Measurements from ENCODE around the gene ERC2. TPM values are rescaled to one million over a fixed set of nuclear protein-coding genes. Genes with fewer than 3 reads are reported as not detected.

The ERC2 gene
- total RNA-seq, 2 donors from 2014 or later, result 0.14 TPM; not detected in 1

DNA sequence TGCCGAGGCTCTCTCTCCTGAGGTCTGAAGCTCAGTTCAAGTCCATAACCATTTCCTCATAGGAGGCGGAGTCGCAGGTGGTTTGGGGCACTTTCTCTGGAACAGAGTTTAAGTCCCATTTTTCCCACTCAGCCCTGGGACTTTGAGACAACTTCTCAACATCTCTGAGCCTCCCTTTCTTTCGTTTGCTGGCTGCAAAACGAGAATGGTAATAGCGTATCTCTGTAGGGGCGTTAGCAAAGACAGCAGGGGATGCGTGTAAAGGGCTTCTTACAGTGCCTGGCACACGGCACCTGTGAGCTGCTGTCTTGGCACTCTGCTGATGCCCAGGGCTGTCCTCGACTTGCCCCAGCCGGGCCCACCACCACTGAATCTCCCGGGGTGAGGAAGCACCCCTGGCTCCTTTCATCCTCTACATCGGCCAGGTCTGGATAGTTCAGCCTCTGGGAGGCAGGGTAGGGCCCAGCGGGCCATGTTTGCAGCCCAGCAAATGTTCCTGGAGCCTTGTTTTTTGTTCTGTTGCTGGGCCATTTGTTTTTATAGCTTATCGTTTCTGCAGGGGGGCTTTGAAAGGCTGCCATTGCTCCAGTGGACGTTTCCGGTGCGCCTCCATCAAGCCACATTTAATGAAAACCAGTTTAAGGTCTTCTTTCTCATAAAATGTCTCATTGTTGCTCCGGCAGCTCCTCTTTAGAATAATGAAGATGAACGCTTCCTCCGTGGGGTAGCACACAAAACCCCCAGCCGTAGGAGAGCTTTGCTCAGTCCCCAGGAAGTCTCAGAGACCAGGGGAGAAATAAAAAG is 921.2 kb downstream of the ERC2 start:
- ATAC-seq (no peak), DNase-seq (no peak)
- intact Hi-C loops (cut with DNase I, micrococcal nuclease), result no loop called here

DNA sequence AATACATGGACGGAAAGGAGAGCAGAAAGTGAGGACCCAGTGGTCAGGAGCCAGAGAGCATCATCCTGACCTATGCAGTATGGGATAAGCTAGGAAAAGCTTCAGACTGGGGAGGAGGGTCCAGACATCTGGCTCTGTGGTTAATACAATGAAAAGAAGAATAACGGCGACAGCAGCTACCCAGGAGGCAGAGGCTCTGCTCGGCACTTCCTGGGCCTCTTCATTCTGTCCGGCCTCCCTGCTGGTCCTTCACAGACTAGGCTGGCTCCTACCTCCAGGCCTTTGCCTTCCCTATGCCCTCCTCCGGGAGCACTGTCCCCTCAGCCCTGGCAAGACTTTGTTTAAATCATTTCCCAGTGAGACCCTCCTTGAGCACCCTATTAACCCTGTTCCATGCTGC is 922.3 kb downstream of the ERC2 start:
- no peak for ATAC-seq
- intact Hi-C loops (cut with DNase I, micrococcal nuclease), result no loop called here
- DNase-seq, result no peak

DNA sequence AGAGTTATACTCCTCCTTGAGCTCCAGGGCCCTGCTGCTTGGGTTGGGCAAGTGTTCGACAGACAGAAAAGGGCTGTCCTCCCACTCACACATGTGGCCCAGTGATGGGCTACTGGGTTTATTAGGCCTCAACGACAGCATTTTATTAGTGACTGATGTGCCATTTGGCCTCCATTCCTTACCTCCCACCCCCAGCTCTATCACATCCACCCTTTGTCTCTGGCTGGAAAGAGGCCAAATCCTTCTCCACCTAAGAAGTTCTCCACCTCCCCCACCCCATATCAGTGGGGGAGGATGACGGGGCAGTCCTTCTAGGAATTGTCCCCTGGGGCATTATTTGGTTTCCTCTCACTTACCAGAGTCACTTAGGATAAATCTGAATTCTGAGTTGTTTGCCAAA is 924.0 kb downstream of the ERC2 start:
- ATAC-seq, result no peak
- intact Hi-C loops (cut with DNase I, micrococcal nuclease), result no loop called here
- no peak for DNase-seq

DNA sequence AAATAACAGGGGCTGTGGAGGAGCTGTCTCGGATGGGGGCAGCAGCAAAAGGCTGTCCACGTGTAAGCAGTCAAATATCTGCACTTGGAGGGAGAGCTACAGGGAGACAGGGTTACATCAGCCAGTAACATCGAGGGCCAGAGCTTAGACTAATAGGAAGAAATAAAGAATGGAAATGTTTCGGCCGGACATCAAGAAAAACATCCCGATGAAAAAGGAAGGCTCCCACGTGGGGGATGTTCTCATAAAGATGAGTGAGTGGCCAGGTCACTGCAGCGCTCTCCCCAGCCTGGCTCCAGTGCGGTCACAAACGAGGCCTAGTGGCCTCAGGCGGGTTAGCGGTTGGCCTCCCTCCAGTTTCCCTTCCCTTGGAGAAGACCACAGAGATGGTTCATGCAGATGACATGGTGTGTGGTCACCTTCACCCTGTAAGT is 925.1 kb downstream of the ERC2 start:
- ATAC-seq (no peak), DNase-seq (no peak)
- intact Hi-C loops (cut with DNase I, micrococcal nuclease), result no loop called here

DNA sequence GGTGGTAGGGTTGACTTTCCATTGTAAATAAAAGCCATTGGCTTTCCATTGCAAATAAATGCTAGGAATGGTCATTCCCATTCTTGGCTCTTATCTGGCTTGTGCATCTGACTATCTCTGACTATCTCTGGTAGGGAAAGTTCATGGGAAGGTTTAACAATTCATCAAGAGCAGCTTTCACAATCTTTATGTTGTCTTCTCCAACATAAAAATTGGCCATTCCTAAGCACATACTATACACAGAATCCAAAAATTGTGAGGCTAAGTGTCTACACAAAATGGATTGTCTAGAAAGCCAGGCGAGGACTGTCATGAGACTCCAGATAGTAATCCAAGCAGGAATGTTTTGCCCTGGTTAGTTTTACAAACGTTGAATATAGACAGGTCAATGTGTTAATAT is 926.8 kb downstream of the ERC2 start:
- ATAC-seq (no peak), DNase-seq (no peak)
- intact Hi-C loops (cut with DNase I, micrococcal nuclease), result no loop called here

DNA sequence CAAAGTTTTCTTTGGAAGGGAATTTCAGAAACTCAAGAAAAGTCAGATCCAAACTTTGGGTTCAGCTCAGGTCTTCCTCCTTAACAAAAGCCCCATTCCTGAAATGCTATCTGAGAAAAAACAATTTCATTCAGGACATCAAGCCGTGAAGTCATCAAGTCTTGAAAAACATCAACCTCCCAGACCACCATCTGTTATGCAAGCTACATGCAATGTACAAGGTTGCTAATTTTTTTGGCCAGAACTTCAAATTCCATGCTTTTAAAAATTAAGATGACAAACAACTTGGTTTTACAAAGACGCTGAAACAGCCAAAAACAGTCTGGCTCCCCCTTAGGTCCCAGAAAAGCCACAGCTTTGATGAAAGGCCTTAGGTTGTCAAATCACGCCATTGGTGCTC is 927.3 kb downstream of the ERC2 start:
- ATAC-seq (no peak), DNase-seq (no peak)
- intact Hi-C loops (cut with DNase I, micrococcal nuclease), result no loop called here

DNA sequence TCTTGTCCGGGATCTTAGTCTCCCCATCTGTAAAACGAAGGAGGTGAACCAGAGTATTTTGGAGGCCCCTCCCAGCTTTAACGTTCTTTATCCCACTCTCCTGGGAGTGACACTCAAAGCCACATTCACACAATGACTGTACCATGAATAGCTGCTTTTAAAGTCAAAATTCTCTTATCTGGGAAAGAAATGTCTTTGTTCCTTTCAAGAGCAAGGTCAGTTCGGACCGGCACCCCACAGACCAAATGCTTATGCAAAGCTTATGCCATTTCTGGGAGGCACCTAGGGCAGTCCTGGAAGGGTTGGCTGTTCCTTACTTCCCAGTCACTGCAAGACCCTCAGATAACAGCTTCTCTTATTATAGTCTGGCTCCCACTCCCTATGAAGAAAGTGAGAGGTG is 927.7 kb downstream of the ERC2 start:
- DNase-seq (no peak), ATAC-seq (no peak)
- intact Hi-C loops (cut with DNase I, micrococcal nuclease), result no loop called here

DNA sequence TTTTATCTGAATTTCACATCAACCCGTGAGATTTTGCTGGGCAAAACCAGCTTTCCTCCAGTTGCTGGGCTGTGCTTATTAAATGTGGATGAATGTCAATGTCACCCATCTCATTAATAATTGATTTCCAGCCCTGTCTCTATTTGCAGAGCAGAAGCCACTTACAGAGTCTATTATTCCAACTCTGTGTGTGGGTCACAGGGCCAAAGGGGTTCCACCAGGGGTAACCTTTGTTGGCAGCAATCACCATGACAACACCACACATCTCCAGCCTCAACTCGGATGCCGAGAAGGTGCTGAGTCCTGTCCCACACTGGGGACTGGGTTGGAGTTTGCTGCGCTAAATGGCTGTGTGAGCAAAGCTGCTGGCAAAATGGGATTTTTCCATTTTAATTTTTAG is 930.1 kb downstream of the ERC2 start:
- ATAC-seq, result no peak
- intact Hi-C loops (cut with DNase I, micrococcal nuclease), result no loop called here

DNA sequence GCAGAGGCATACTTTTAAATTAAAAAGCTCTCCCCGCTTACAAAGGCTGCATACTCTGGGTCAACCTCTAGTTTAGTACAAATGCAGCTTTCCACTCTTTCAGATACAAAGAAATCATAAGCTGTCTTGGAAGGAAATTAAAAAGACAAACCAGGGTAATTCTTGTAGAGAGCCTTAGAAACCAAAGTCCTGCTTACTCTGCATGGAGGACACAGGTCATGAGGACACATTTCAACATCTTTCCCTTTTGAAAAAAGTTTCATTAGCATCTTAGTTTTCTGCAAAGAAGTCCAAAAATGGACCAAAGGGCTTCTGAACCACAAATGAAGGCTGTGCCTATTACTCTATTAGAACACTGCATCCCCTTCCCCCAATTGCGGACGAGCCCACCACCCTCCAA is 930.7 kb downstream of the ERC2 start:
- intact Hi-C loops (cut with DNase I, micrococcal nuclease), result no loop called here
- ATAC-seq (no peak), DNase-seq (no peak)

More for the DNA sequence above, 930.1 kb downstream of the ERC2 start:
- DNase-seq, result no peak

DNA sequence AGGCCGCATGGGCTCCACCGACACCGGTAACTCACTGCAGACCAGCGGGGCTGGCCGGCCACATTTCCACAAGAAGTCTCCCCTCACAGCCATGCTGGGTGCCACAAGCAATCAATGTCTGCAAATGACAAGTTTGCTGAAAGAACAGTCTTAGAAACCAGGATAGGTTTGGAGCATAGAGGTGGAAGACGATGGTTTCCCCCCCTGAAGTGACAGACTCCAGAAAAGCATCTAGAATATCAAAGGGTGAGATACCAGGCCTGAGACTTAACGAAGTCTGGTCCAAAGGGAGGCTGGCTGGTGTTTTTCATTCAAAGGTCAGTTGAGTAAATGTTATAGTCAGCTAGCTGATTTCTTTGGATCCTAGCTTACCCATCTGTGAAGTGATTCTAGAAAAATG is 931.1 kb downstream of the ERC2 start:
- ATAC-seq (no peak), DNase-seq (no peak)
- intact Hi-C loops (cut with DNase I, micrococcal nuclease), result no loop called here

DNA sequence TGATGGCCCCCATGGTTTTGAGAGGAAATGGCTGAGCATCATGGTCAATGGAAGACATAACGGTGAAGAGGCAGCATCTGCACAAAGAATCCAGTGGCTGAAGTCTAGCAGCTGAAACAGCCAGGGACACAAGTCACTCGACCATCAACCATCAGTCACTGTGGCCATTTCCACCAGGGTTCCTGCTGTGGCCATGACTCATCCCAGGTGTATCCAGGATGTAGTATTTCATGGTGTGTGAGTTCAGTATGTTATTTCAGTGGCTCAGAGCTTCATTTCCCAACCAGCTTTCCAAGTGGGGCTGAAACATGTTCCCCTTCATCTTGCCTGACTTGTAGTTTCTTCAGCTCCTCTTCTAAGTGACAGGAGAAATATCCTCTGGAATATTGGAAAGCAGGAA is 933.4 kb downstream of the ERC2 start:
- ATAC-seq, result no peak
- intact Hi-C loops (cut with DNase I, micrococcal nuclease), result no loop called here
- no peak for DNase-seq

DNA sequence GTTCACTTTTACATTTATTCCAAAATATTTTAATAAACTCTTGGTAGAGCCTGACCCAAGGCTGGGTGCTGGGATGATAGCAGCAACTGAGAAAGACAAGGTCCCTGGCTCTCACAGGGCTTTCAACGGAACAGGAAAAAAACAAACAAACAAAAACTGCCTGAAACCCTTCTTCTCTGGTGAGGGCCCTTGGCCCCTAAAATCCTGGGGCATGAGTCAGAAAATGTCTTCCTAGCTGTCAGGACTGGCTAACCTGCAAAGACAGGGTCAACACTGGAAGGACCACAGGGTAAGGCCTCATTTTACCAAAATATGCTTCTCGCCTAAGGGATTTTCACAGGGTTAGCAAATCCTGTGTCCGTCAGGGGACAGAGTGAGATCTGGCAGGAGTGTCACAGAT is 935.5 kb downstream of the ERC2 start:
- no peak for ATAC-seq
- intact Hi-C loops (cut with DNase I, micrococcal nuclease), result no loop called here
- DNase-seq, result no peak

DNA sequence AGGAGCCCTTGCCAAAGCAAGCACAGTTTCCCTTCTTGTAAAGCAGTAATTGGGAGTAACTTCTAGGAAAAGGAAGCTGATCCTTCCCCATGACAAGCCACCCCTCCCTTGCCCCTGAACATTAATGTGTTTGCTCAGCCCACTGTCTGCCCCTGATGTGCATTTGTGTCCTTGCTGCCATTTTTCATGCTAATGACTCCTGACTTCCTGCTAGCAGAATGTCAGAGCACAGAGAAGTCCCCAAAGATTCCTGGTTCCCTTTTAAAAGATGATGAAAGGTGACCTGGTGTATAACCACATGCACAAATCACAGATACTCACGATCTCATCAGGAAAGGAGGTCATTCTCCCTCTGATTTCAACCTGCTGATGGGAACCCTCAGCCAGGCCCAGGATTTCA is 936.9 kb downstream of the ERC2 start:
- intact Hi-C loops (cut with DNase I, micrococcal nuclease), result no loop called here
- ATAC-seq (no peak), DNase-seq (no peak)

DNA sequence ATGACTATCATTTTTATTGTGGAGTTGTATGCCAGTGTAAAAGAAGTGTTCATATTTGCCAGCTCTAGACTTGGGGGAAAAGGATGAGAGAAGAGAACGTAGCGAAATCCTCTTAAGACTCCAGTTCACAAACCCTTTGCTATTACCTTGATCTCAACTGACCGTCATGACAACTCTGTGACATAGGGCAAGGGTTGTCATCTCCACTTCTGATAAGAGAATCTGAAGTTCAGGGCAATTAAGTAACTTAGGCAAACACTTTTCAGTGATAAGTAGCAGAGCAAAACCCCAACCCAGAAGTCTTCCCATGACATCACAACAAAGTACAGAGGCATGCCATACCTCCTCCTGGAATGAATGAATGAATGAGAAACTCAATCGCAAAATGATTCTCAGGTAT is 940.9 kb downstream of the ERC2 start:
- ATAC-seq, result peak; percentile 68
- intact Hi-C loops (cut with DNase I, micrococcal nuclease), result no loop called here
- DNase-seq, result no peak

DNA sequence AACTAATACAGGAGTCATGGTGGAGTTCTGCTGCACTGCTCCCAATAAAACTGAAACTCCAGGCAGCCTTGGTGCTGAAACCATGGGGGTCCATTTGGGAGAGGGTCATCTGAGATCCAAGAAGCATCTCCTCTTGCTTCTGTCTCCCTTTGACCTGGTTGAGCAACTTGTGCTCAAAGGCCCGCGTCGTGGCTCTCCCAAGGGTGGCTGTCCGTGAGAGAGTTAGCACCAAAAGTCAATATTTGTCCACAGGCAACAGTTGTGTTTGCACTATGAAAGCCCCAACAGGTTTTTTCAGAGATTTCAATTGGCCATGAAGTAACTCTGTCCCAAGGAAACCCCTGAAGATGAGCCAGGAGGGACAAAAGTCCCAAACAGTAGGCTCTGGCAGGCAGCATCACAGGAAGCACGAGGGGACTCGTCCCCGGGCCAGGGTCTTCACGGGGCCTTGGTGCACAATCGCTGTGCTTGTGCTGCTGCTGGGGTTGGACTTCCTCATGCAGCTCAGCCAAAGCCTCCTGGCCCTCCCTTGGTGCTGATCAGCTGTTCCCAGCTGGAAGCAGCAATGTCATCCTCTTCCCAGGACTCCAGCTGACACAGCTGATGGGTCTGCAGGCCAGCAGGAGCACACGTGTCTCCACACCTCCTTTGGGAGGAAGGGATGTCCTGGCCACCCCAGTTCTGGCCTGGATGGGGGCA is 941.8 kb downstream of the ERC2 start:
- peak; percentile 82 for ATAC-seq
- intact Hi-C loops (cut with DNase I, micrococcal nuclease), result no loop called here
- peak; percentile 18 to 30 for DNase-seq

DNA sequence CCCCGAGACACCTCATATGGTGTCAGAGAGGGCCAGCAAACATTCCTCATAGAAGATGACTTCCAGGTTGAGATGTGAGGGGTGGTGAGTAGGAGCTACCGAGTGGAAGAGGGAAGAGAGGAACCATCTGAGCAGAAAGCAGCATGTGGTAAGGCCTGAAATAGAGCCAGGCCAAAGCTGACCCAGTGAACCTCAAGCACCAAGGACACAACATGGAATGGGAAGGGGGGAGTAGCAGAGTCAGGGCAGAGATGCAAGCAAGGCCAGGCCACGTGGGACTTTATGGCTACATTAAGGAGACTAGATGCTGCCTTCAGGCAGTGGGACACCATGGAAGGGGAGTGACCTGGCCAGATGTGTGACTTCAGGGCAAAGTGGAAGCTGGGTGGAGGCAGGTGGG is 942.8 kb downstream of the ERC2 start:
- intact Hi-C loops (cut with DNase I, micrococcal nuclease), result no loop called here
- DNase-seq (no peak), ATAC-seq (no peak)

DNA sequence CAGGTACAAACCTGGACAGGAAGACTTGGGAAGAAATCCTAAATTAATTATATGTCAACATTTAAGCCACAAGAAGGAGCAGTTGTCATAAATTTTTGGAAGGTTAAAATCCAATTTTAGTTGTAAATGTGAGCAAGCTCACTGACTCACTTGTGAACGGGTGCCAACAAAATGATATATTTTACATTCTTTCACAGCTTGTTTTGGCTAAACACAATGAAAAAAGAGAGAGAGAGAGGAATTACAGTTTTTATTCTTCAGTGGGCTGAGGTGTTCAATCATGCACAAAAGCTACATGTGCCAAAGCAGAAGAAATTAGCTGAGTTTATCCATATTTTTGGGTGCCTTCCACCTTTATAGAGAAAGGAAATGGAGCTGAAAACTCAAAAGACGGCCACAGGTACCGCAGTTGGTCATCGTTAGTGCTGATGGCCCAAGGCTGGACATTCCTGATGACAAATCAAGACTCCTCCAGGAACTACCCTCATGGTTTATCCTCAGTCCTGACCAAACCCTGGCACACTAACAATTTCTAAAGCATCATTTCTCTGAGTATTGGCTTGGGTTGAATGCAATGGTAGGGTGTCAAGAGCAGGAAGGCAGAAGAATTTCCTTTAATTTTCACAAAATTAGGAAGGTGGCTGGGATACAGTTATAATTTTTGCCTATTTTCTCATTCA is 943.6 kb downstream of the ERC2 start:
- no peak for DNase-seq
- ATAC-seq, result no peak
- intact Hi-C loops (cut with DNase I, micrococcal nuclease), result no loop called here

DNA sequence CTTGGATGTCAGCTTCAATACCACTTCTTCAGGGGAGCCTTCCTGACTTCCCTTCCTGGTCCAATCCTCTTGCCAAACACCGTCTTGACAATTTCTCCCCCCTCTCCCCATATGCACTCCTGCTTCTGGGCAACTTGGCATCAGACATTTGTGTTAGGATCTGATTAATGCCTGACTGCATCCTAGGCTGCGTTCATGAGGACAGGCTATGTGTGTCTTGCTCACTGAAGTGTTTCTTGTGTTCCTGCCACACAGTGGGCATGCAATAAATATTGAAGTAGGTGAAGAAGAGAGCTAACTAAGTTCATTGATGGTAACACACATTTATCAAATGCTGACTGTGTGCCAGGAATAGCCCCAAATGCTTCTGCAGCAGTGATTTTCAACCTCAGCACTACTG is 944.8 kb downstream of the ERC2 start:
- intact Hi-C loops (cut with DNase I, micrococcal nuclease), result no loop called here
- no peak for DNase-seq
- no peak for ATAC-seq

DNA sequence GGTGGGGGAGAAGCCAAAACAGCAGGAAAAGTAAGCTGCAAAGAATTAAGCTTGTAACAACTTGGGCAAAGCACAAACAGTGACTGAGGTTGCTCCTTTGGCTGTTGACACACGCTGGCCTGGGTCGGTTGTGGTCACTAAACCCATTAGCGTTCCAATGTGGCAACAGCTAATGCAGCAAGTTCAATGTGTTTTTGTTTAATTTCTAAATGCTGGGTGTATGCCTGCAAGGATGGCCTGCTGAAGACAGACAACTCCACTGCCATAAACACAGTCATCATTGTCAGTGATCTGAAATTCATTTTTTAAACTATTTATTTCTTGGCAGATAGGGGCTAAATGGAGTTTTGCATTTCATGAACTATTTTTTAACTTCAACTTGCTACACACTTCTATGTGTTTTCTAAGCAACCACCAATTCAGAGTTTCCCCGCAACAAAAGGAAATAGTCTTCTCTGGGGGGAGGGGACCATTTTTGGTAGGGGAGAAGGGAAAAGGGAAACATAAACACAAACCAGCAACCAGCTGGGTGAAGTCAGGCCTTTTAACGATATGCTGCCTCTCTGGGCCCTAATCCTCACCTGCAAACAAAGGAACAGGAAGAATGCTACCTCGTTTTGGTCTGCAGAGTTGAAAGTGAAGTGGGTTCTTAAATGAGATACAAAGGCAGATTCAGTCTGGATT is 946.4 kb downstream of the ERC2 start:
- intact Hi-C loops (cut with DNase I, micrococcal nuclease), result no loop called here
- no peak for ATAC-seq
- no peak for DNase-seq
